ENCODE data around the gene TNFRSF1B.

TNFRSF1B gene

GRCh38 chr1:12251442-12251841, 84.7 kb downstream of the TNFRSF1B start:
- ChIA-PET CTCF (no interaction called here), POLR2A (interaction anchor here (0.8 kb wide), 1 partner anchor 11 kb away, joined by 3 read pairs; no protein-coding TSS in a partner anchor)
- TF ChIP-seq FOXM1 (IDR thresholded peaks at IDR 0.05; ENCODE audit: borderline replicate concordance) = no peak
- no peak for TF ChIP-seq SUZ12 (IDR thresholded peaks at IDR 0.05)
- TF ChIP-seq FOXA1 (IDR thresholded peaks at IDR 0.05) = no peak
- no peak for TF ChIP-seq ELF4 (IDR thresholded peaks at IDR 0.05)
- TF ChIP-seq CTBP1 (IDR thresholded peaks at IDR 0.05; ENCODE audit: borderline replicate concordance) = no peak
- DNase-seq (ENCODE audit: extremely low spot score) = no peak

DNA sequence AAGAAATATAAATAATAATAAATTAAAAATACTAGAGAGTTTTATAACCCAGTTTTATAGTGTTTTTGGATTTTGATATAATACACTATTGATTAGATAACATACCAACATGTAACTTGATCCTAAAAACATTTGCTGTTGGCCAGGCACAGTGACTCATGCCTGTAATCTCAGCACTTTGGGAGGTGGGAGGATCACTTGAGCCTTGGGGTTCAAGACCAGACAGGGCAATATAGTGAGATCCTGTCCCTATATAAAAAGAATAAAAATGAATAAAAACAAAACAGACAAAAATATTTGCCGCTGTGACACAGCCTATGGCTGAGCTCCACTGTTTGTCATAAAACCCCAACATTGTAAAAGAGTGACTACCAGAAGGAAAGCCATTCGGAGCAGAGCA, 89.1 kb downstream of the TNFRSF1B start:
- POLR2A ChIA-PET = no interaction called here
- TF ChIP-seq FOXM1 (IDR thresholded peaks at IDR 0.05; ENCODE audit: borderline replicate concordance) (no peak), TARDBP (IDR thresholded peaks at IDR 0.05) (no peak), HDGF (IDR thresholded peaks at IDR 0.05; ENCODE audit: borderline replicate concordance) (no peak), ZNF384 (IDR thresholded peaks at IDR 0.05) (no peak), BHLHE40 (IDR thresholded peaks at IDR 0.05; ENCODE audit: borderline replicate concordance) (no peak), L3MBTL2 (conservative IDR thresholded peaks at IDR 0.05) (no peak), FOXA1 (IDR thresholded peaks at IDR 0.05) (no peak), SP1 (IDR thresholded peaks at IDR 0.05) (no peak), ARNT (IDR thresholded peaks at IDR 0.05) (no peak), SUZ12 (IDR thresholded peaks at IDR 0.05) (no peak), FOXK2 (IDR thresholded peaks at IDR 0.05) (no peak), ELF4 (IDR thresholded peaks at IDR 0.05) (no peak), CTBP1 (IDR thresholded peaks at IDR 0.05; ENCODE audit: borderline replicate concordance) (no peak), LEF1 (IDR thresholded peaks at IDR 0.05; ENCODE audit: borderline replicate concordance) (no peak), NFRKB (IDR thresholded peaks at IDR 0.05) (no peak)
- TF ChIP-seq, protein P1, sequence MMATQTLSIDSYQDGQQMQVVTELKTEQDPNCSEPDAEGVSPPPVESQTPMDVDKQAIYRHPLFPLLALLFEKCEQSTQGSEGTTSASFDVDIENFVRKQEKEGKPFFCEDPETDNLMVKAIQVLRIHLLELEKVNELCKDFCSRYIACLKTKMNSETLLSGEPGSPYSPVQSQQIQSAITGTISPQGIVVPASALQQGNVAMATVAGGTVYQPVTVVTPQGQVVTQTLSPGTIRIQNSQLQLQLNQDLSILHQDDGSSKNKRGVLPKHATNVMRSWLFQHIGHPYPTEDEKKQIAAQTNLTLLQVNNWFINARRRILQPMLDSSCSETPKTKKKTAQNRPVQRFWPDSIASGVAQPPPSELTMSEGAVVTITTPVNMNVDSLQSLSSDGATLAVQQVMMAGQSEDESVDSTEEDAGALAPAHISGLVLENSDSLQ (IDR thresholded peaks at IDR 0.05) = no peak

DNA sequence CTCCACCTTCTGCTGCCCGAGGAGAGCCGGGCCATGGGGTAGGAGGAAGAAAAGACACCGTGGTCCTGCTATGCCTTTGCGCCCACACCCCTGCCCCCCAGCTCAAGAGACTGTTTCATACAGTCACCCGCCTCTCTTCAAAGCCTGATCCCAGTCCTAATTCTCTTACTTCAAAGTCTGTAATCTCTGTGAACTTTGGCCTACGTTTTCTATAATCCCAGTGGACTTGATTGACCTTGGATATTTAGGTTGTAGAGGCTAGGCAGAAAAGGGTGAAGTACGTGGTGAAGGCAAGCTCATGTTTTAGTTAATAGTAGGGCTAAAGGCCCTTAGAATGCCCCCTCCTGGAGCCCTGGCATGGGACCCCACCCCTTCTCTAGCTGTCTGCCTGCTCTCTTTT, 91.5 kb downstream of the TNFRSF1B start:
- DNase-seq (ENCODE audit: extremely low spot score) = no peak
- CTCF ChIA-PET = no interaction called here
- TF ChIP-seq HDGF (IDR thresholded peaks at IDR 0.05; ENCODE audit: borderline replicate concordance) (no peak), L3MBTL2 (conservative IDR thresholded peaks at IDR 0.05) (no peak), ELF4 (IDR thresholded peaks at IDR 0.05) (no peak), LEF1 (IDR thresholded peaks at IDR 0.05; ENCODE audit: borderline replicate concordance) (no peak), FOXA1 (IDR thresholded peaks at IDR 0.05) (no peak), SUZ12 (IDR thresholded peaks at IDR 0.05) (no peak), FOXM1 (IDR thresholded peaks at IDR 0.05; ENCODE audit: borderline replicate concordance) (no peak), NFRKB (IDR thresholded peaks at IDR 0.05) (no peak), CTBP1 (IDR thresholded peaks at IDR 0.05; ENCODE audit: borderline replicate concordance) (no peak), BHLHE40 (IDR thresholded peaks at IDR 0.05; ENCODE audit: borderline replicate concordance) (no peak), SP1 (IDR thresholded peaks at IDR 0.05) (no peak), ZNF384 (IDR thresholded peaks at IDR 0.05) (no peak), FOXK2 (IDR thresholded peaks at IDR 0.05) (no peak), TARDBP (IDR thresholded peaks at IDR 0.05) (no peak), ARNT (IDR thresholded peaks at IDR 0.05) (no peak)
- TF ChIP-seq, protein P1 (IDR thresholded peaks at IDR 0.05) = no peak
- POLR2A ChIA-PET = no interaction called here

More for the DNA sequence above, 89.1 kb downstream of the TNFRSF1B start:
- DNase-seq (ENCODE audit: extremely low spot score) = no peak
- CTCF ChIA-PET = interaction anchor here (0.7 kb wide), 1 partner anchor 1292 kb away, joined by 7 read pairs; no protein-coding TSS in a partner anchor
